HG02870 (cell line): ENCODE data around the gene CCDC85C.

ENCODE experiments used
- ATAC-seq: cut with Tn5 transposase; IDR thresholded peaks from one replicate; pipeline ENCODE4 v1.9.1; 2021; ENCODE audit warnings: mild to moderate bottlenecking, moderate library complexity; ENCODE audit not compliant: unreplicated experiment

Gene CCDC85C

GRCh38 chr14:99562856-99563748, 40.9 kb downstream of the CCDC85C start:
- no peak for ATAC-seq

GRCh38 chr14:99561864-99562263, 42.1 kb downstream of the CCDC85C start:
- ATAC-seq = no peak

- no peak for ATAC-seq
Measured at GRCh38 chr14:99560922-99561683, 42.9 kb downstream of the CCDC85C start.

- ATAC-seq = no peak
Measured at GRCh38 chr14:99560403-99560802, 43.6 kb downstream of the CCDC85C start.

GRCh38 chr14:99559286-99559990, 44.6 kb downstream of the CCDC85C start:
- ATAC-seq = no peak

GRCh38 chr14:99556134-99556791, 47.7 kb downstream of the CCDC85C start:
- no peak for ATAC-seq

- no peak for ATAC-seq
Measured at GRCh38 chr14:99554757-99555531, 49.1 kb downstream of the CCDC85C start.

- no peak for ATAC-seq
Measured at GRCh38 chr14:99554184-99554583, 49.8 kb downstream of the CCDC85C start.

GRCh38 chr14:99552572-99553216, 51.3 kb downstream of the CCDC85C start:
- no peak for ATAC-seq

- ATAC-seq = no peak
Measured at GRCh38 chr14:99552021-99552553, 51.9 kb downstream of the CCDC85C start.

GRCh38 chr14:99551034-99551922, 52.7 kb downstream of the CCDC85C start:
- ATAC-seq = no peak

- ATAC-seq = no peak
Measured at GRCh38 chr14:99550387-99550992, 53.5 kb downstream of the CCDC85C start.

- no peak for ATAC-seq
Measured at GRCh38 chr14:99549684-99550083, 54.3 kb downstream of the CCDC85C start.

- ATAC-seq = no peak
Measured at GRCh38 chr14:99548871-99549515, 55.0 kb downstream of the CCDC85C start.

GRCh38 chr14:99548255-99548654, 55.8 kb downstream of the CCDC85C start:
- ATAC-seq = no peak

GRCh38 chr14:99546234-99546879, 57.6 kb downstream of the CCDC85C start:
- ATAC-seq = no peak

- ATAC-seq = no peak
Measured at GRCh38 chr14:99545586-99545985, 58.4 kb downstream of the CCDC85C start.
